Stimulated activated CD4-positive, alpha-beta T cell treated with anti-CD3 and anti-CD28 coated beads, TNF-alpha, amount 100 ng/mL, for 24 hours (primary cell): ENCODE results near the gene RAB41.
A peak's percentile ranks its signal among the peaks of the same experiment; 100 is the strongest.
"Not testable (repeated sequence)": the region's sequence is repeated elsewhere in the genome, so short reads cannot be mapped to it uniquely, and the experiment has no call there.

Experiments used
- DNase-seq, 3 experiments: peaks; one replicate each; pipeline ENCODE4 v3.0.0-alpha.2; 2020; ENCODE audit warnings: low read depth in 3 of 3

Gene RAB41

DNA sequence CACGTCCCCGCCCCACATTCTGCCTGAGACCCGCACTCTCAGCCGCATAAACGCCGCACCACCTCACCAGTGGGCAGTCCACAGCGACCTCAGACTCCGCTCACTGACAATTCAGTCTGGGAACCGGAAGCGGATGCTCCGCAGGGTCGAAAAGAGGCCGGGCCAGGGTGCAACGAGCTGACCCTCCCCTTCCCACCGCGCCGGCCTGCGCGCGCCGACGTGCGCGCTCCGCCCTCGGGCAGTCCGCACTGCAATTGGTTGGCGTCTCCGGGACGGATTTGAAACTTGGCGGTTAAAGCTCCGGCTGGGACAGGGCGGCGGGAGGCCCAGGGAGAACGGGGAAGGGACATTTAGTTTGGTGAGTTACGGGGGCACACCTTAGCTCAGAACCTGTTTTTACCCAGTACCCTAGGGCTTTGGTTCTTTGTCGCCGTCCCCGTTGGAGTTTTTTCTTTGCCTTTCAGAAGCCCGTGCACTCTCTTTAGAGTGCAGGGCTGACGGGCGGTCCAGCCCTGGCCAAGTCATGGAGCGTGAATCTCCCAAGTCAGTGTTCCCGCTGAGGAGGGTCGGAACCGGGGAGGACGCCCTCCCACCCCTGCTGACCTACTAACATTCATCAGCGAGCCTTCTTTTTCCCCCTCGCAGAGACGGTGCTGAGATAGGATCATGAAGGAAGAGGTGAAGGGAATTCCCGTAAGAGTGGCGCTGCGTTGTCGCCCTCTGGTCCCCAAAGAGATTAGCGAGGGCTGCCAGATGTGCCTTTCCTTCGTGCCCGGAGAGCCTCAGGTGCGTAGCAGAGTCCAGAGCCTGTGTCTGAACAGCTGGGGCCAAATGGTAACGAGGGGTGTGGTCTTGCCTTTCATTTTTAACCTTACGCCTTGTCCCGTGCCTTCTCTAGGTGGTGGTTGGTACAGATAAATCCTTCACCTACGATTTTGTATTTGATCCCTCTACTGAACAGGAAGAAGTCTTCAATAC, 8.1 kb downstream of the RAB41 start, which contains the start of the genes KIF4A and PDZD11:
Gene KIF4A (plus strand): TSS at position 312 of the 978 bp plus-strand sequence. CDS start 355 bp downstream, at position 667.
Gene PDZD11 (minus strand): TSS at position 135 of the 978 bp plus-strand sequence. CDS start 586 bp downstream, outside the sequence.
- DNase-seq: peak; percentile 51 to 79 (median 55)

GRCh38 chrX:70292788-70293187, 10.8 kb downstream of the RAB41 start:
- no peak for DNase-seq

DNA sequence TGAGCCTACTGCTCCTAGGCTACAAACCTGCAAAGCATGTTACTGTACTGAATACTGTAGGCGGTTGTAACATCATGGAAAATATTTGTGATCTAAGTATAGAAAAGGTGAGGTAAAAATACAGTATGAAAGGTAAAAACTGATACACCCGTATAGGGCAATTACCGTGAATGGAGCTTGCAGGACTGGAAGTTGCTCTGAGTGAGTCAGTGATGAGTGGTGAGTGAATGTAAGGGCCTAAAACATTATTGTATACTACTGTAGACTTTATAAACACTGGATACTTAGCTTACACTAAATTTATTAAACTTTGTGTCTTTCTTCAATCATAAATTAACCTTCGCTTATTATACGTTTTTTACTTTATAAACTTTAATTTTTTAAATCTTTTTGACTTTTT, 11.6 kb downstream of the RAB41 start:
- DNase-seq: no peak

- DNase-seq: no peak
Observed at GRCh38 chrX:70301716-70302115, 19.7 kb downstream of the RAB41 start.

DNA sequence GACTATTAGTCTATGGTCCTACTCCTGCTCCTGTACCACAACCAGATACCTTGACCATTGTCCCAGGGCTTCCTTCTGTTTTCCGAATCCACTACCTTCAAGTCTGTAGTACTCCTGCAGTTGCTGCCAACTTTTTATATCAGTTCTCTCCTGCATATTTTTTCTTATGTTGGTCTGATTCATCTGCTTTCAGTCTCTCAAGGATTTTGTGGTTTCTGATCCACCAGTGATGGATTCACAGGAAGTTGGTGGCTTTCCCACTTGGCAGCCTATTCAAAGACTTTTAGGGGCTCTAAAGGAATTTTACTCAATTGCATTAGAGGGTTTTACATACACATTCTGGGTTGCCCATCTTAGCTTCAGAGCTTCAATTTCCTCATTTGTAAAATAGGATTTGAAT, 31.5 kb downstream of the RAB41 start:
- no peak for DNase-seq

- no peak for DNase-seq
Observed at GRCh38 chrX:70322784-70323183, 40.8 kb downstream of the RAB41 start.

DNA sequence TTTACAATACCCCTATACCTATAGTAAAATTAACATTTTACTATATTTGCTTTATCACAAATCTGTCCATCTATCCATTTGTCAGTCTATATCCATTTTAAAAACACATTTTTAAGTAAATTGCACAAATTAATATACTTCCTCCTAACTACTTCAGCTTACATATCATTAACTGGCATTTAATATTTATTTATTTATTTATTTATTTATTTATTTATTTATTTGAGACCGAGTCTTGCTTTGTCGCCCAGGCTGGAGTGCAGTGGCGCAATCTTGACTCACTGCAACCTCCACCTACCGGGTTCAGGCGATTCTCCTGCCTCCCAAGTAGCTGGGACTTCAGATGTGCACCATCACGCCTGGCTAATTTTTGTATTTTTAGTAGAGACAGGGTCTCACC, 41.7 kb downstream of the RAB41 start:
- DNase-seq: not testable (repeated sequence)

DNA sequence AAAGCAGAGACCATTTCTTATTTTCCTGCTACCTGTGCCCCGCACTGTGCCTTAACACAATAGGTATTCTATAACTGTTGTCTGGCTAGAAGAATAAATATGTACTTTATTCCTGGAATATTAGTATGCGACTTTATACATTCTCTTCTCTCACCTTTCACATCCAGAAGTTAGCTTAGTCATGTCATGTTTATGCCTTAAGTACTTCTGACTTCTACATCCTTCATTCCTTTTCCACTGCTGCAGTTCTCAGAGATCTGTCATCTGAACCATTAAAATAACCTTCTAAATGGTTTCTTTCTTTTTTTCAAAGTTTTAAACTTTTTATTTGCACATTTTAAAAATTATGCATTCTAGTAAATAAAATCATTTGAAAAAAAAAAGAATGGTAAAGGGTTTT, 42.4 kb downstream of the RAB41 start:
- DNase-seq: no peak

DNA sequence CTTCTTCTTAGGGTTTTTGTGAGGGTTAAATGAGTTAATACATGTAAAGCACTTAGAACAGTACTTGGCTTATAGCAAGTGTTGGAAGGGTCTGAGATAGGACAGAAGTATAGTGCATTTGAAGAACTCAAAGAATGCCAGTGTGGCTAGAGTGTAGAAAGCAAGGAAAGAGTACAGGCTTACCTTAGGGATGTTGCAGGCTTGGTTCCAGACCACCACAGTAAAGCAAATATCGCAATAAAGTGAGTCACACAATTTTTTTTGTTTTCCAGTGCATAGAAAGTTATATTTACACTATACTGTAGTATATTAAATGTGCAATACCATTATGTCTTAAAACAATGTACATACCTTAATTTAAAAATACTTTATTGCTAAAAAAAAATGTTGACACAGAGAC, 49.2 kb downstream of the RAB41 start:
- no peak for DNase-seq

GRCh38 chrX:70332600-70332999, 50.6 kb downstream of the RAB41 start:
- DNase-seq: no peak
